ENCODE data around the gene AHRR.
"Not testable (repeated sequence)": the region's sequence is repeated elsewhere in the genome, so short reads cannot be mapped to it uniquely, and the experiment has no call there.

The AHRR gene

GRCh38 chr5:321230-321725 is at the start of gene AHRR:
TSS of gene AHRR (plus strand) at chr5:321714. CDS start at chr5:343903, 22,189 bp downstream.
- DNase-seq (ENCODE audit: low read depth): peak; percentile 53

GRCh38 chr5:271828-272167 is 49.7 kb upstream of the AHRR start:
- DNase-seq (ENCODE audit: low read depth): not testable (repeated sequence)

GRCh38 chr5:273091-273490 is 48.4 kb upstream of the AHRR start:
- not testable (repeated sequence) for DNase-seq (ENCODE audit: low read depth)

- DNase-seq (ENCODE audit: low read depth): not testable (repeated sequence)
Observed at GRCh38 chr5:273491-273890, 48.0 kb upstream of the AHRR start.

GRCh38 chr5:274346-274745 is 47.2 kb upstream of the AHRR start:
- DNase-seq (ENCODE audit: low read depth): not testable (repeated sequence)

GRCh38 chr5:278646-279045 is 42.9 kb upstream of the AHRR start:
- DNase-seq (ENCODE audit: low read depth): no peak

- DNase-seq (ENCODE audit: low read depth): not testable (repeated sequence)
Observed at GRCh38 chr5:279051-279665, 42.4 kb upstream of the AHRR start.

- no peak for DNase-seq (ENCODE audit: low read depth)
Observed at GRCh38 chr5:285991-286557, 35.4 kb upstream of the AHRR start.

GRCh38 chr5:290200-290599 is 31.3 kb upstream of the AHRR start:
- DNase-seq (ENCODE audit: low read depth): not testable (repeated sequence)

- DNase-seq (ENCODE audit: low read depth): not testable (repeated sequence)
Observed at GRCh38 chr5:291345-291744, 30.2 kb upstream of the AHRR start.

GRCh38 chr5:294788-295187 is 26.7 kb upstream of the AHRR start:
- not testable (repeated sequence) for DNase-seq (ENCODE audit: low read depth)

- not testable (repeated sequence) for DNase-seq (ENCODE audit: low read depth)
Observed at GRCh38 chr5:296207-296606, 25.3 kb upstream of the AHRR start.

- peak; percentile 91 for DNase-seq (ENCODE audit: low read depth)
Observed at GRCh38 chr5:296954-297353, 24.6 kb upstream of the AHRR start.

GRCh38 chr5:297448-297847 is 24.1 kb upstream of the AHRR start:
- not testable (repeated sequence) for DNase-seq (ENCODE audit: low read depth)

- DNase-seq (ENCODE audit: low read depth): not testable (repeated sequence)
Observed at GRCh38 chr5:297991-298736, 23.4 kb upstream of the AHRR start.

GRCh38 chr5:298737-299125 is 22.8 kb upstream of the AHRR start:
- DNase-seq (ENCODE audit: low read depth): no peak

- DNase-seq (ENCODE audit: low read depth): not testable (repeated sequence)
Observed at GRCh38 chr5:299921-300320, 21.6 kb upstream of the AHRR start.

- DNase-seq (ENCODE audit: low read depth): not testable (repeated sequence)
Observed at GRCh38 chr5:300691-301435, 20.7 kb upstream of the AHRR start.

- DNase-seq (ENCODE audit: low read depth): not testable (repeated sequence)
Observed at GRCh38 chr5:302416-302815, 19.1 kb upstream of the AHRR start.

GRCh38 chr5:302966-303365 is 18.5 kb upstream of the AHRR start:
- no peak for DNase-seq (ENCODE audit: low read depth)

GRCh38 chr5:303741-304140 is 17.8 kb upstream of the AHRR start:
- not testable (repeated sequence) for DNase-seq (ENCODE audit: low read depth)

GRCh38 chr5:305050-305449 is 16.5 kb upstream of the AHRR start:
- DNase-seq (ENCODE audit: low read depth): no peak

All from iris pigment epithelial cell (primary cell).